ENCODE data around the gene C16orf54.
"Not testable (repeated sequence)": the region's sequence is repeated elsewhere in the genome, so short reads cannot be mapped to it uniquely, and the experiment has no call there.

Gene C16orf54

GRCh38 chr16:29745853-29746345, at the start of gene C16orf54:
Gene C16orf54, minus strand, starts transcription at chr16:29745990. Its CDS starts 1,039 bp downstream, at chr16:29744951.
- in situ Hi-C loops (cut with HindIII; ENCODE audit: low sequenced_read_pairs), result no loop called here

- in situ Hi-C loops (cut with HindIII; ENCODE audit: low sequenced_read_pairs), result no loop called here
Measured at GRCh38 chr16:29794231-29794710, 48.5 kb upstream of the C16orf54 start.

GRCh38 chr16:29793153-29793552, 47.4 kb upstream of the C16orf54 start:
- in situ Hi-C loops (cut with HindIII; ENCODE audit: low sequenced_read_pairs), result not testable (repeated sequence)

- in situ Hi-C loops (cut with HindIII; ENCODE audit: low sequenced_read_pairs), result no loop called here
Measured at GRCh38 chr16:29791845-29792807, 46.3 kb upstream of the C16orf54 start.

DNA sequence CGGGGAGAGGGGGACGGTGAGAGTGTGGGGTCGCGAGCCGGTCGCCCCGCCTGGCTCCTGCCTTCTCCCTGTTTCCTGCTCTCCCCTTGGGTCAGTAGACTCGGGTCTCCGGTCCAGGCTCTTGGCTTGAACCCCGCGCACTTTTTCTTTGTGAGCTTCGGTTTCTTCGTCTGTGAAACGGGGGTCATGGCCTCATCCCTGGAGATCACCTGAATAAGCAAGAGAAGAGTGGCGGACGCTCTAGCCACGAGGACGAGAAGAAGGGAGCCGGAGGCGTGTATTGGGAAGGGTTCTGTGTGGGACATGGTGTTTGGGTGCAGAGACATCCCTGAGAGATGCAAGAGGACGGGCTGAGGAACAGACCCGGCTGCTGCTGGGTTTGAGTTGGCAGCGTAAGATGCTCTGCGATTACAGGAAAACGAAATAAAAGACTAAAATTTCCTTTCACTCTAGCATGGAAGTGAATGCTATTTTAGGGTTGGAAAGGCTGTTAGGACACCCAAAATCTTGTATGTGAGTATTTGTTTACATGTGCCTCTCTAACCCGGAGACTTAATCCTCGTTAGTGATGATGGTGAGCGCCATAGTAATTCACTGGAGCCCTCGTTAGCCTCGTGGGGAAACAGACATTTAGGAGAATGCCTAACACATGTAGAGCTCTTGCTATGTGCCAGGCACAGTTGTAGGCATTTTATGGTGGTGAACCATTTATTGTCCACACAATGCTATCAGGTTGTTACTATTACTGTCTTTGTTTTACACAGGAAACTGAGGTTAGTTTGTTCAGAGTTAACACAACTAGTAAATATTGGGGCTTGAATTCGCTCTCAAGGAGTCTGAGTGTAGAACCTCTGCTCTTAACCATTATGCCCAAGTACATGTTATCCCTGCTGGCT, 45.4 kb upstream of the C16orf54 start:
- in situ Hi-C loops (cut with HindIII; ENCODE audit: low sequenced_read_pairs), result no loop called here

DNA sequence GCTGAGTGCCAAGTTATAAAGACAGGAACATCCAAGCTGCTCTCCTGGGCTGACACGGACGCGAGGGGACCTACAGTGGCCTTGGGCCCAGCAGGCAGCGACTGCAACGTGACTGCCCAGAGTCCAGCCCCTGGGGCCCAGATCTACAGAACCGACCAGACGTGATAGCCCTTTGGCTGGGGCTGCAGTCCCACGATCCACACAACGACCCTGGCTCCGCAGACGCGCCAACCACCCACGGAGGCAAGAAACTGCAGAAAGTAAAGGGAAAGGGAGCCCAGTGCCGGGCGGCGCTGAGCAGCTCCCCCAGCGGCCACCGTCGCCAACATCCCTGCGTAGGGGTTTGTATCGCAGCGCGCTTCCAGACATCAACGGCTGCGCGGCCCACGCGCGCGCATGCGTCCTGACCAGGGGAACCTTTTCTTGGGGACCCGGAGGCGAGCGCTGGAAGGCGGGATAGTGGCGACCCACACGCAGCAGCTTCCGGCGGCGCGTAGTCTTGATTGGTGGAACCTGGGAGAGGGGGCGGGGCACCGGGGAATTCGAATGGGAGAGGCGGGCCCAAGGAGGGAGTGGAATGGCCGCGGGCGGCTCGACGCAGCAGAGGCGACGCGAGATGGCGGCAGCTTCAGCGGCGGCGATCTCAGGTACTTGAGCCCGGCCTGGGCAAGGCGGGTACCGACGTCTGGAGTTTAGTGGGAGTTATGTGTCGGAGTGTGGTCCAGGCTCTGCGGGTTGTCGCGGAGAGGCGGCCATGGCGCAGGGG, 44.6 kb upstream of the C16orf54 start, which contains the start of gene KIF22:
Gene KIF22 (plus strand): TSS at position 569 of the 766 bp plus-strand sequence. CDS start 9 bp downstream, at position 578.
- in situ Hi-C loops (cut with HindIII; ENCODE audit: low sequenced_read_pairs), result no loop called here

DNA sequence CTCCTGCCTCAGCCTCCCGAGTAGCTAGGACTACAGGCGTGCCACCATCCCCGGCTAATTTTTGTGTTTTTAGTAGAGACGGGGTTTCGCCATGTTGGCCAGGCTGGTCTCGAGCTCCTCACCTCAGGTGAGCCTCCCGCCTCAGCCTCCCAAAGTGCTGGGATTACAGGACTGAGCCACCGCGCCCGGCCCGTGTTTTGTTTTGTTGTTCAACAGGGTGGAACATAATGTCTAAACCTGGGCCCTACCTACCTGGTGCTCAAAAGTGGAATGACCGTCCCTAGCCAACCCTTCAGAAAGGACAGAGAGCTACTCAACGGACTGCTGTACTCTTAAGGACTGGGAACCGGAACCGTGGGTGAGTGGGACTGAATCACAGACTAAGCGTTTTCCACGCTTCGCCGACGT, 44.0 kb upstream of the C16orf54 start:
- in situ Hi-C loops (cut with HindIII; ENCODE audit: low sequenced_read_pairs), result no loop called here

DNA sequence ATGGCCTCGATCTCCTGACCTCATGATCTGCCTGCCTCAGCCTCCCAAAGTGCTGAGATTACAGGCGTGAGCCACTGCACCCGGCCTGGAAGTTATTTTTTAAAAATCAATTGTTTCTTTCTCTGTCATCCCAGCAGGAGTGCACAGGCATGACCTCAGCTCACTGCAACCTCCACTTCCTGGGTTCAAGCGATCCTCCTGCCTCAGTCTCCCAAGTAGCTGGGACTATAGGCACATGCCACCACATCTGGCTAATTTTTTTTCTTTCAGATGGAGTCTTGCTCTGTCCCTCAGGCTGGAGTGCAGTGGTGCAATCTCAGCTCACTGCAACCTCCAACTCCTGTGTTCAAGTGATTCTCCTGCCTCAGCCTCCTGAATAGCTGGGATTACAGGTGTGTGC, 41.4 kb upstream of the C16orf54 start:
- in situ Hi-C loops (cut with HindIII; ENCODE audit: low sequenced_read_pairs), result not testable (repeated sequence)

DNA sequence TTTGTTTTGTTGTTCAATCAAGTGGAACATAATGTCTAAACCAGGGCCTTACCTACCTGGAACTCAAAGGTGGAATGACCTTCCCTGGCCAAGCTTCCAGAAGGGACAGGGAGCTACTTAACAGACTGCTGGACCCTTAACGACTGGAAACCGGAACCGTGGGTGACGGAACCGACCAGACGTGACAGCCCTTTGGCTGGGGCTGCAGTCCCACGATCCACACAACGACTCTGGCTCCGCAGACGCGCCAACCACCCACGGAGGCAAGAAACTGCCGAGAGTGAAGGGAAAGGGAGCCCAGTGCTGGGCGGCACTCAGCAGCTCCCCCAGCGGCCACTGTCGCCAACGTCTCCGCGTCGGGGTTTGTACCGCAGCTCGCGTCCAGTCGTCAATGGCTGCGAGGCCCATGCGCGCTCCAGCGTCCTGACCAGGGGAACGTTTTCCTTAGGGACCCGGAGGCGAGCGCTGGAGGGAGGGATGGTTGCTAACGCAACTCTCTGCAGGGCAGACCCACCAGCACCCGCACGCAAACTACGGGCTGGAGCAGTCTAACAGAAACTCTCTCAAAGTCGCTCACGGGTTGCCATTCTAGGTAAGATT, 39.2 kb upstream of the C16orf54 start:
- in situ Hi-C loops (cut with HindIII; ENCODE audit: low sequenced_read_pairs), result no loop called here

DNA sequence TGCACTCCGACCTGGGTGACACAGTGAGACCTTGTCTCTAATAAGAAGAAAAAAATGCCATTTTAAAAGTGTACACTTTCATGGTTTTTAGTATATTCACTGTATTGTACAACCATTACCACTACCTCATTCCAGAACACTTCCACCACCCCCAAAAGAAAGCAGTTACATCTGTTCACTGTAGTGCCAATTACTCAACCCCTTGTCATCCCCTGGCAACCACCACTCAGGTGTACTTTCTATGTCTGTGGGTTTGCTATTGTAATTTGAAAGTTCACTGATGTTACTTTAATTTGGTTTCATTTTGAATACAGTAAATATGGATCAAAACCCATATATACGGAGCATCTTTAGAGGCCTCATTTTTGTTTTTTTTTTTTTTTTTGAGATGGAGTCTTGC, 38.4 kb upstream of the C16orf54 start:
- in situ Hi-C loops (cut with HindIII; ENCODE audit: low sequenced_read_pairs), result no loop called here

DNA sequence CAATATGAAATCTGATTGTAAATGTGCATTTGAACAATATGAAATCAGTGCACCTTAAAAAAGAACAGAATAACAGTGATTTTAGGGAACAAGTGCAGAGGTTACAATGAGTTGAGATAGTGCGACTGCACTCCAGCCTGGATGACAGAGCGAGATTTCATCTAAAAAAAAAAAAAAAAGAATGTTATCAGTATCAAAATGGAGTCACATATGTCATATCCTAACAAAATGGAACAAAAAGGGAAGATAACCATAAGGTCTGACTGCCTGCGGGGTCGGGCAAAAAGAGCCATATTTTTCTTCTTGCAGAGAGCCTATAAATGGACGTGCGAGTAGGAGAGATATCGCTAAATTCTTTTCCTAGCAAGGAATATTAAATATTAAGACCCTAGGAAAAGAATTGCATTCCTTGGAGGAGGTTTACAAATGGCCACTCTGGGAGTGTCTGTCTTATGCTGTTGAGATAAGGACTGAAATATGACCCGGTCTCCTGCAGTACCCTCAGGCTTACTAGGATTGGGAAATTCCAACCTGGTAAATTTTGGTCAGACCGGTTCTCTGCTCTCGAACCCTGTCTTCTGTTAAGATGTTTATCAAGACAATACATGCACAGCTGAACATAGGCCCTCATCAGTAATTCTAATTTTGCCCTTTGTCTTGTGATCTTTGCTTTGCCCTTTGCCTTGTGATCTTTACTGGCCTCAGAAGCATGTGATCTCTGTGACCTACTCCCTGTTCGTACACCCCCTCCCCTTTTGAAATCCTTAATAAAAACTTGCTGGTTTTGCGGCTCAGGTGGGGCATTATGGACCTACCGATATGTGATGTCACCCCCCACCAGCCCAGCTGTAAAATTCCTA, 37.5 kb upstream of the C16orf54 start:
- in situ Hi-C loops (cut with HindIII; ENCODE audit: low sequenced_read_pairs), result not testable (repeated sequence)

GRCh38 chr16:29779474-29779873, 33.7 kb upstream of the C16orf54 start:
- in situ Hi-C loops (cut with HindIII; ENCODE audit: low sequenced_read_pairs), result no loop called here

GRCh38 chr16:29777576-29778350, 32.0 kb upstream of the C16orf54 start, which contains the start of gene ZG16:
Gene ZG16, plus strand, starts transcription at chr16:29778256. Its CDS starts 1,011 bp downstream, at chr16:29779267.
- in situ Hi-C loops (cut with HindIII; ENCODE audit: low sequenced_read_pairs), result no loop called here

DNA sequence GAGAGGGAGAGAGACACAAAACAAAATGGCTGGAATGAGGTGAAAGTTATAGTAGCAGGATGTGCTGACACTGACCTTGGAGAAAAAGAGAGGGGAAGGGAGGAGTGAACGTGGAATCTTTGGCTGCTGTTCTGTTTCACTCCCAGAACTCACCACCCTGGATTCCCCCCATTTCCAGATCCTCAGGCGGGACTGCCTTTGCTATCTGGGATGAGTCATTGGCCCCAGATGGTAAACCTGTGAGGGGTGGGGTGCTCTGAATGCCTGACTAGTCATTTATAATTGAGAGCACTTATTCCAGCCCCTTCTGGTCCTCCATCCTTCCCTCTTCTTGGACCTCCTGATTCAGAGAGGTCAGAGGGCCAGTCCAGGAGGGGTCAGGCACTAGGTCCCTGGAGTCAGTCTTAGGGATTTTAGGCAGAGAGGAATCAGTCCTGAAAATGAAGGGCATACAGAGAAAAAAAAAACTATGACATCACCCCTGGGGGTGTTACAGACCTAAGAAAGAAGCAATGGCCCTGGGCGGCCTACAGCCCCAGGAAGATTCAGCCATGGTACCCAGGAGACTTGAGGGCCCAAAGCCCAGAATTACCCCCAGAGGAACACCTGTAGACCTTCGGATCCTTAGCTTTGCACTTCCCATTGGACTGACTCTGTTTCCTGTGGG, 30.1 kb upstream of the C16orf54 start:
- in situ Hi-C loops (cut with HindIII; ENCODE audit: low sequenced_read_pairs), result no loop called here

- in situ Hi-C loops (cut with HindIII; ENCODE audit: low sequenced_read_pairs), result no loop called here
Measured at GRCh38 chr16:29774730-29775129, 28.9 kb upstream of the C16orf54 start.

DNA sequence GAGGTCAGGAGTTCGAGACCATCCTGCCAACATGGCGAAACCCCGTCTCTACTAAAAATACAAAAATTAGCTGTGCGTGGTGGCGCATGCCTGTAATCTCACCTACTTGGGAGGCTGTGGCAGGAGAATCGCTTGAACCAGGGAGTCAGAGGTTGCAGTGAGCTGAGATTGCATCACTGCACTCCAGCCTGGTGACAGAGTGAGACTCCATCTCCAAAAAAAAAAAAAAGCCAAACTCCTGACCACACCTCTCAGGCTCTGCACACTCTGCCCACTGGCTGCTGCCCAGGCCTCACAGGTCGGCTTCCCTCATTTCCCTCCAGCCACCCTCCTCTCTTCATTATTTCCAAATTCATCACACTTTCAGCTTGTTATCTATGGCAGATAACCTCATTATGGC, 26.5 kb upstream of the C16orf54 start:
- in situ Hi-C loops (cut with HindIII; ENCODE audit: low sequenced_read_pairs), result not testable (repeated sequence)

DNA sequence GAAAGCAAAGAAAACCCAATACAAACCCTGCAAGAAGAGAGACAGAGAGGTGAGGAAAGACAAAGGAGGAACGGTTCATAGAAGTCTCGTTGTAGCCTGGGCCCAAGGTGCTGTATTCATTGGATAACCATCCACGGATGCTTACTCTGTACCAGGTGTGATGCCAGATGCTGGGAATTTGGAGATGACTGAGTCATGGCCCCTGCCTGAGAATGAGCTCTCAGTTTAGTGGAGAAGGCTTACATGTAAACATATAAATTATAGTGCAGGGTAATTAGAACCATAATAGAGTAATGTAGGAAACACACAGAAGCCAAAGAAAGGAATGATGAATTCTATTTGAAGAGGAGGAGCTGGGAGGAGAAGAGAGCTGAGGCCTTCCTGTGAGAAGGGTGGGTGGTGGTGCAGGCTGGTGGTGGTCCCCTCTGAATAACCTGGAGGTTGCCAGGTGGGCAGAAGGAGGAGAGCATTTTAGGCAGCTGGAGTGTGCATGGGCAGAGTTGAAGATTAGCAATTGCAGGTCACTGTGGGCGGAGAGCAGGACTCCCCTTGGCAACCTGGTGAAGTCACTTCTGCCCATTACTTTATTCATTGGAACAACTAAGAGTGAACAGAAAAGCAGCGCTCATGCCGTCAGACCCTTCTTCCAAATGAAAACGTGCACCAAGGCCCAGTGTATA, 24.6 kb upstream of the C16orf54 start:
- in situ Hi-C loops (cut with HindIII; ENCODE audit: low sequenced_read_pairs), result no loop called here
